Memory B cell (primary cell): ENCODE data around the gene GNAL.

Source experiments
- ATAC-seq: fragments of 150-1000 bp; cut with Tn5 transposase; 2 replicates; pipeline ENCODE4 v1.10.0; 2021; ENCODE audit warnings: low read depth, mild to moderate bottlenecking, moderate library complexity
- DNase-seq, 2 donors: peaks; one replicate each; pipeline ENCODE4 v3.0.0; 2022; ENCODE audit warnings: low spot score in 2 of 2
- H3K27ac Mint-ChIP-seq: one replicate; pipeline ENCODE4 v1.8.0; 2022; ENCODE audit warnings: mild to moderate bottlenecking, moderate library complexity, mixed read lengths
- H3K27me3 Mint-ChIP-seq: one replicate; pipeline ENCODE4 v1.8.0; 2022; ENCODE audit warnings: mixed read lengths
- H3K36me3 Mint-ChIP-seq: one replicate; pipeline ENCODE4 v1.8.0; 2022; ENCODE audit warnings: mild to moderate bottlenecking, mixed read lengths
- H3K4me1 Mint-ChIP-seq: one replicate; pipeline ENCODE4 v1.8.0; 2022; ENCODE audit warnings: mixed read lengths
- H3K4me3 Mint-ChIP-seq: one replicate; pipeline ENCODE4 v1.8.0; 2022; ENCODE audit warnings: mild to moderate bottlenecking, moderate library complexity, mixed read lengths
- H3K9me3 Mint-ChIP-seq: one replicate; pipeline ENCODE4 v1.8.0; 2022; ENCODE audit warnings: mixed read lengths

The GNAL gene

GRCh38 chr18:11719621-11720020, 30.6 kb downstream of the GNAL start:
- Mint-ChIP-seq H3K36me3 (no peaks in the 10 kb centered on the region), H3K27ac (no peak overlapping the region), H3K9me3 (peaks cover 3% of the 10 kb centered on the region), H3K4me1 (peaks cover 4% of the 10 kb centered on the region), H3K4me3 (no peak overlapping the region), H3K27me3 (peaks cover 3% of the 10 kb centered on the region)
- no peak for DNase-seq
- no peak for ATAC-seq

GRCh38 chr18:11721720-11722119, 32.7 kb downstream of the GNAL start:
- Mint-ChIP-seq H3K4me3 (no peak overlapping the region), H3K27ac (no peak overlapping the region), H3K27me3 (peaks cover 1% of the 10 kb centered on the region), H3K36me3 (no peaks in the 10 kb centered on the region), H3K4me1 (peaks cover 4% of the 10 kb centered on the region), H3K9me3 (peaks cover 6% of the 10 kb centered on the region)
- ATAC-seq (no peak), DNase-seq (no peak)

- H3K27ac Mint-ChIP-seq = no peak overlapping the region
- H3K9me3 Mint-ChIP-seq = peaks cover 3% of the 10 kb centered on the region
- H3K36me3 Mint-ChIP-seq = no peaks in the 10 kb centered on the region
- no peaks in the 10 kb centered on the region for H3K4me1 Mint-ChIP-seq
- ATAC-seq (no peak), DNase-seq (no peak)
- no peaks in the 10 kb centered on the region for H3K27me3 Mint-ChIP-seq
- no peak overlapping the region for H3K4me3 Mint-ChIP-seq
Observed at GRCh38 chr18:11724781-11725180, 35.7 kb downstream of the GNAL start.

- DNase-seq (no peak), ATAC-seq (no peak)
- H3K27ac Mint-ChIP-seq = no peak overlapping the region
- H3K4me1 Mint-ChIP-seq = no peaks in the 10 kb centered on the region
- H3K4me3 Mint-ChIP-seq = no peak overlapping the region
- no peaks in the 10 kb centered on the region for H3K36me3 Mint-ChIP-seq
- H3K27me3 Mint-ChIP-seq = no peaks in the 10 kb centered on the region
- H3K9me3 Mint-ChIP-seq = peaks cover 3% of the 10 kb centered on the region
Observed at GRCh38 chr18:11726556-11726955, 37.5 kb downstream of the GNAL start.

- no peaks in the 10 kb centered on the region for H3K36me3 Mint-ChIP-seq
- H3K4me1 Mint-ChIP-seq = peaks cover 7% of the 10 kb centered on the region
- peaks cover 3% of the 10 kb centered on the region for H3K9me3 Mint-ChIP-seq
- H3K27ac Mint-ChIP-seq = no peak overlapping the region
- ATAC-seq (no peak), DNase-seq (no peak)
- H3K27me3 Mint-ChIP-seq = peaks cover 8% of the 10 kb centered on the region
- no peak overlapping the region for H3K4me3 Mint-ChIP-seq
Observed at GRCh38 chr18:11728249-11728648, 39.2 kb downstream of the GNAL start.

- no peaks in the 10 kb centered on the region for H3K36me3 Mint-ChIP-seq
- H3K9me3 Mint-ChIP-seq = peaks cover 3% of the 10 kb centered on the region
- no peak for DNase-seq
- no peak for ATAC-seq
- peaks cover 7% of the 10 kb centered on the region for H3K4me1 Mint-ChIP-seq
- no peak overlapping the region for H3K27ac Mint-ChIP-seq
- H3K27me3 Mint-ChIP-seq = peaks cover 10% of the 10 kb centered on the region
- H3K4me3 Mint-ChIP-seq = no peak overlapping the region
Observed at GRCh38 chr18:11729556-11729955, 40.5 kb downstream of the GNAL start.

GRCh38 chr18:11733031-11733430, 44.0 kb downstream of the GNAL start:
- peaks cover 7% of the 10 kb centered on the region for H3K4me1 Mint-ChIP-seq
- H3K4me3 Mint-ChIP-seq = peak overlapping the region; percentile 63
- no peaks in the 10 kb centered on the region for H3K9me3 Mint-ChIP-seq
- peak; percentile 65 to 70 for DNase-seq
- no peak overlapping the region for H3K27ac Mint-ChIP-seq
- H3K36me3 Mint-ChIP-seq = no peaks in the 10 kb centered on the region
- peaks cover 14% of the 10 kb centered on the region for H3K27me3 Mint-ChIP-seq
- ATAC-seq = peak; percentile 89

GRCh38 chr18:11736656-11737055, 47.6 kb downstream of the GNAL start:
- H3K9me3 Mint-ChIP-seq = no peaks in the 10 kb centered on the region
- H3K27ac Mint-ChIP-seq = no peak overlapping the region
- H3K36me3 Mint-ChIP-seq = no peaks in the 10 kb centered on the region
- ATAC-seq (no peak), DNase-seq (no peak)
- H3K27me3 Mint-ChIP-seq = peaks cover 16% of the 10 kb centered on the region
- H3K4me3 Mint-ChIP-seq = no peak overlapping the region
- H3K4me1 Mint-ChIP-seq = peaks cover 7% of the 10 kb centered on the region

- H3K4me1 Mint-ChIP-seq = peaks cover 3% of the 10 kb centered on the region
- H3K27me3 Mint-ChIP-seq = peaks cover 16% of the 10 kb centered on the region
- DNase-seq (no peak), ATAC-seq (no peak)
- no peak overlapping the region for H3K27ac Mint-ChIP-seq
- no peaks in the 10 kb centered on the region for H3K9me3 Mint-ChIP-seq
- no peaks in the 10 kb centered on the region for H3K36me3 Mint-ChIP-seq
- H3K4me3 Mint-ChIP-seq = no peak overlapping the region
Observed at GRCh38 chr18:11739893-11740292, 50.8 kb downstream of the GNAL start.

GRCh38 chr18:11740461-11740860, 51.4 kb downstream of the GNAL start:
- H3K4me3 Mint-ChIP-seq = no peak overlapping the region
- H3K27me3 Mint-ChIP-seq = peaks cover 16% of the 10 kb centered on the region
- no peak for ATAC-seq

GRCh38 chr18:11741505-11742145, 52.6 kb downstream of the GNAL start:
- no peaks in the 10 kb centered on the region for H3K36me3 Mint-ChIP-seq
- no peaks in the 10 kb centered on the region for H3K9me3 Mint-ChIP-seq
- H3K4me3 Mint-ChIP-seq = no peak overlapping the region
- peaks cover 20% of the 10 kb centered on the region for H3K27me3 Mint-ChIP-seq
- DNase-seq = no peak
- ATAC-seq = peak; percentile 46
- H3K27ac Mint-ChIP-seq = no peak overlapping the region
- H3K4me1 Mint-ChIP-seq = peaks cover 3% of the 10 kb centered on the region

More at GRCh38 chr18:11740461-11740860, 51.4 kb downstream of the GNAL start:
- no peaks in the 10 kb centered on the region for H3K9me3 Mint-ChIP-seq
- H3K27ac Mint-ChIP-seq = no peak overlapping the region
- DNase-seq = no peak
- peaks cover 3% of the 10 kb centered on the region for H3K4me1 Mint-ChIP-seq
- H3K36me3 Mint-ChIP-seq = no peaks in the 10 kb centered on the region

GRCh38 chr18:11745521-11745920, 56.5 kb downstream of the GNAL start:
- Mint-ChIP-seq H3K27me3 (peaks cover 28% of the 10 kb centered on the region), H3K4me1 (peaks cover 6% of the 10 kb centered on the region), H3K27ac (no peak overlapping the region), H3K36me3 (no peaks in the 10 kb centered on the region), H3K9me3 (no peaks in the 10 kb centered on the region), H3K4me3 (no peak overlapping the region)
- ATAC-seq = no peak
- DNase-seq = no peak

- H3K27me3 Mint-ChIP-seq = peaks cover 31% of the 10 kb centered on the region
- no peak for DNase-seq
Observed at GRCh38 chr18:11747286-11747685, 58.2 kb downstream of the GNAL start.

GRCh38 chr18:11747731-11748130, 58.7 kb downstream of the GNAL start:
- Mint-ChIP-seq H3K9me3 (no peaks in the 10 kb centered on the region), H3K27me3 (peaks cover 28% of the 10 kb centered on the region), H3K27ac (no peak overlapping the region), H3K4me1 (peaks cover 9% of the 10 kb centered on the region), H3K36me3 (no peaks in the 10 kb centered on the region), H3K4me3 (no peak overlapping the region)
- ATAC-seq (no peak), DNase-seq (no peak)

More at GRCh38 chr18:11747286-11747685, 58.2 kb downstream of the GNAL start:
- no peak overlapping the region for H3K27ac Mint-ChIP-seq
- no peaks in the 10 kb centered on the region for H3K9me3 Mint-ChIP-seq
- H3K4me1 Mint-ChIP-seq = peaks cover 9% of the 10 kb centered on the region
- H3K36me3 Mint-ChIP-seq = no peaks in the 10 kb centered on the region
- ATAC-seq = no peak
- no peak overlapping the region for H3K4me3 Mint-ChIP-seq

GRCh38 chr18:11749305-11749704, 60.2 kb downstream of the GNAL start:
- H3K9me3 Mint-ChIP-seq = no peaks in the 10 kb centered on the region
- peaks cover 9% of the 10 kb centered on the region for H3K4me1 Mint-ChIP-seq
- DNase-seq (no peak), ATAC-seq (no peak)
- H3K4me3 Mint-ChIP-seq = no peak overlapping the region
- peaks cover 25% of the 10 kb centered on the region for H3K27me3 Mint-ChIP-seq
- no peaks in the 10 kb centered on the region for H3K36me3 Mint-ChIP-seq
- no peak overlapping the region for H3K27ac Mint-ChIP-seq
